ENCODE measurements around the gene TRERF1.
"Not testable (repeated sequence)": the region's sequence is repeated elsewhere in the genome, so short reads cannot be mapped to it uniquely, and the experiment has no call there.

The TRERF1 gene

GRCh38 chr6:42226161-42226611, 225.5 kb downstream of the TRERF1 start:
- Mint-ChIP-seq H3K4me1 (peaks cover 18% of the 10 kb centered on the region), H3K27ac (peak overlapping the region; percentile 79), H3K36me3 (peaks cover 1% of the 10 kb centered on the region), H3K4me3 (no peak overlapping the region), H3K27me3 (no peaks in the 10 kb centered on the region), H3K9me3 (no peaks in the 10 kb centered on the region)

GRCh38 chr6:42225419-42225818, 226.3 kb downstream of the TRERF1 start:
- Mint-ChIP-seq H3K27ac (peak overlapping the region; percentile 98), H3K4me3 (no peak overlapping the region), H3K27me3 (no peaks in the 10 kb centered on the region), H3K9me3 (no peaks in the 10 kb centered on the region), H3K4me1 (peaks cover 18% of the 10 kb centered on the region), H3K36me3 (peaks cover 1% of the 10 kb centered on the region)

GRCh38 chr6:42225029-42225339, 226.7 kb downstream of the TRERF1 start:
- Mint-ChIP-seq H3K4me1 (peaks cover 18% of the 10 kb centered on the region), H3K27ac (peak overlapping the region; percentile 98), H3K36me3 (no peaks in the 10 kb centered on the region), H3K4me3 (peak overlapping the region; percentile 30), H3K9me3 (no peaks in the 10 kb centered on the region), H3K27me3 (no peaks in the 10 kb centered on the region)

GRCh38 chr6:42224222-42225028, 227.3 kb downstream of the TRERF1 start:
- Mint-ChIP-seq H3K4me1 (peaks cover 18% of the 10 kb centered on the region), H3K27ac (peak overlapping the region; percentile 98), H3K36me3 (no peaks in the 10 kb centered on the region), H3K9me3 (no peaks in the 10 kb centered on the region), H3K27me3 (no peaks in the 10 kb centered on the region), H3K4me3 (peak overlapping the region; percentile 72)

GRCh38 chr6:42222448-42222847, 229.3 kb downstream of the TRERF1 start:
- no peak overlapping the region for H3K4me3 Mint-ChIP-seq
- H3K27ac Mint-ChIP-seq: no peak overlapping the region

GRCh38 chr6:42221546-42221945, 230.2 kb downstream of the TRERF1 start:
- H3K4me1 Mint-ChIP-seq: peaks cover 27% of the 10 kb centered on the region
- H3K4me3 Mint-ChIP-seq: no peak overlapping the region
- peaks cover 4% of the 10 kb centered on the region for H3K36me3 Mint-ChIP-seq
- no peak overlapping the region for H3K27ac Mint-ChIP-seq
- H3K27me3 Mint-ChIP-seq: no peaks in the 10 kb centered on the region
- no peaks in the 10 kb centered on the region for H3K9me3 Mint-ChIP-seq

More at GRCh38 chr6:42222448-42222847, 229.3 kb downstream of the TRERF1 start:
- H3K9me3 Mint-ChIP-seq: no peaks in the 10 kb centered on the region
- peaks cover 22% of the 10 kb centered on the region for H3K4me1 Mint-ChIP-seq
- H3K27me3 Mint-ChIP-seq: no peaks in the 10 kb centered on the region
- H3K36me3 Mint-ChIP-seq: peaks cover 3% of the 10 kb centered on the region

GRCh38 chr6:42220807-42221206, 230.9 kb downstream of the TRERF1 start:
- H3K27me3 Mint-ChIP-seq: no peaks in the 10 kb centered on the region
- H3K27ac Mint-ChIP-seq: no peak overlapping the region
- H3K4me1 Mint-ChIP-seq: peaks cover 31% of the 10 kb centered on the region
- H3K4me3 Mint-ChIP-seq: no peak overlapping the region
- peaks cover 4% of the 10 kb centered on the region for H3K36me3 Mint-ChIP-seq
- H3K9me3 Mint-ChIP-seq: no peaks in the 10 kb centered on the region

GRCh38 chr6:42217519-42218367, 234.0 kb downstream of the TRERF1 start, which contains the start of gene MRPS10:
TSS of gene MRPS10 (minus strand) at chr6:42217861. CDS start at chr6:42217849, 12 bp downstream.
- H3K9me3 Mint-ChIP-seq: no peaks in the 10 kb centered on the region
- no peaks in the 10 kb centered on the region for H3K27me3 Mint-ChIP-seq
- peak within 1 kb of the TSS; percentile 99 for H3K27ac Mint-ChIP-seq
- peak within 1 kb of the TSS; percentile 99 for H3K4me3 Mint-ChIP-seq
- peaks cover 10% of the 10 kb centered on the region for H3K36me3 Mint-ChIP-seq
- H3K4me1 Mint-ChIP-seq: peaks cover 33% of the 10 kb centered on the region

GRCh38 chr6:42217157-42217518, 234.6 kb downstream of the TRERF1 start:
- Mint-ChIP-seq H3K27ac (peak overlapping the region; percentile 99), H3K27me3 (no peaks in the 10 kb centered on the region), H3K4me1 (peaks cover 36% of the 10 kb centered on the region), H3K9me3 (no peaks in the 10 kb centered on the region), H3K36me3 (peaks cover 13% of the 10 kb centered on the region), H3K4me3 (peak overlapping the region; percentile 99)

GRCh38 chr6:42216495-42216894, 235.2 kb downstream of the TRERF1 start:
- Mint-ChIP-seq H3K27ac (peak overlapping the region; percentile 41), H3K36me3 (peaks cover 13% of the 10 kb centered on the region), H3K4me3 (peak overlapping the region; percentile 99), H3K4me1 (peaks cover 36% of the 10 kb centered on the region)
- not testable (repeated sequence) for H3K9me3 Mint-ChIP-seq, H3K27me3 Mint-ChIP-seq

GRCh38 chr6:42212442-42212841, 239.3 kb downstream of the TRERF1 start:
- peaks cover 16% of the 10 kb centered on the region for H3K36me3 Mint-ChIP-seq

GRCh38 chr6:42211726-42212125, 240.0 kb downstream of the TRERF1 start:
- H3K36me3 Mint-ChIP-seq: peaks cover 16% of the 10 kb centered on the region

More at GRCh38 chr6:42212442-42212841, 239.3 kb downstream of the TRERF1 start:
- Mint-ChIP-seq H3K4me1 (peaks cover 32% of the 10 kb centered on the region), H3K27ac (no peak overlapping the region), H3K27me3 (no peaks in the 10 kb centered on the region), H3K9me3 (no peaks in the 10 kb centered on the region), H3K4me3 (no peak overlapping the region)

GRCh38 chr6:42210551-42210950, 241.2 kb downstream of the TRERF1 start:
- H3K36me3 Mint-ChIP-seq: peaks cover 19% of the 10 kb centered on the region
- H3K27ac Mint-ChIP-seq: no peak overlapping the region

More at GRCh38 chr6:42211726-42212125, 240.0 kb downstream of the TRERF1 start:
- Mint-ChIP-seq H3K27ac (no peak overlapping the region), H3K4me3 (no peak overlapping the region), H3K27me3 (no peaks in the 10 kb centered on the region), H3K9me3 (no peaks in the 10 kb centered on the region), H3K4me1 (peaks cover 29% of the 10 kb centered on the region)

GRCh38 chr6:42207559-42207958, 244.2 kb downstream of the TRERF1 start:
- H3K36me3 Mint-ChIP-seq: peaks cover 14% of the 10 kb centered on the region
- not testable (repeated sequence) for H3K4me3 Mint-ChIP-seq, H3K27ac Mint-ChIP-seq, H3K27me3 Mint-ChIP-seq, H3K4me1 Mint-ChIP-seq, H3K9me3 Mint-ChIP-seq

More at GRCh38 chr6:42210551-42210950, 241.2 kb downstream of the TRERF1 start:
- no peaks in the 10 kb centered on the region for H3K27me3 Mint-ChIP-seq
- no peak overlapping the region for H3K4me3 Mint-ChIP-seq
- H3K9me3 Mint-ChIP-seq: no peaks in the 10 kb centered on the region
- H3K4me1 Mint-ChIP-seq: peaks cover 19% of the 10 kb centered on the region

- peaks cover 5% of the 10 kb centered on the region for H3K9me3 Mint-ChIP-seq
- H3K27me3 Mint-ChIP-seq: no peaks in the 10 kb centered on the region
- peaks cover 21% of the 10 kb centered on the region for H3K36me3 Mint-ChIP-seq
- H3K4me1 Mint-ChIP-seq: no peaks in the 10 kb centered on the region
- H3K27ac Mint-ChIP-seq: no peak overlapping the region
- H3K4me3 Mint-ChIP-seq: no peak overlapping the region
These were observed 246.9 kb downstream of the TRERF1 start for GRCh38 chr6:42204768-42205282.

GRCh38 chr6:42203183-42203582, 248.5 kb downstream of the TRERF1 start:
- Mint-ChIP-seq H3K36me3 (peaks cover 23% of the 10 kb centered on the region), H3K4me1 (no peaks in the 10 kb centered on the region), H3K27ac (no peak overlapping the region), H3K4me3 (no peak overlapping the region), H3K9me3 (peaks cover 5% of the 10 kb centered on the region), H3K27me3 (no peaks in the 10 kb centered on the region)
